ENCODE data around the gene ALOX12B.

- TF ChIP-seq CTCF (conservative IDR thresholded peaks at IDR 0.05; ENCODE audit: low read depth in 2 of 2) (no peak), EZH2phosphoT487 (IDR thresholded peaks at IDR 0.05; ENCODE audit: unreplicated experiment) (no peak), EZH2 (IDR thresholded peaks at IDR 0.05; ENCODE audit: low read depth, unreplicated experiment) (no peak), REST (IDR thresholded peaks at IDR 0.05; ENCODE audit: unreplicated experiment) (no peak), POLR2AphosphoS5 (IDR thresholded peaks at IDR 0.05; ENCODE audit: low read depth) (no peak), CREB1 (CRISPR knock-in tag; IDR thresholded peaks at IDR 0.05; ENCODE audit: low read depth) (no peak), JUNB (IDR thresholded peaks at IDR 0.05; ENCODE audit: unreplicated experiment) (no peak), ETS1 (IDR thresholded peaks at IDR 0.05) (no peak), ZNF331 (CRISPR knock-in tag; IDR thresholded peaks at IDR 0.05; ENCODE audit: low read depth) (no peak), NANOG (IDR thresholded peaks at IDR 0.05; ENCODE audit: borderline replicate concordance) (no peak), STAT1 (IDR thresholded peaks at IDR 0.05; ENCODE audit: unreplicated experiment) (no peak), ZNF114 (CRISPR knock-in tag; IDR thresholded peaks at IDR 0.05) (no peak)
- TF ChIP-seq, protein P1, sequence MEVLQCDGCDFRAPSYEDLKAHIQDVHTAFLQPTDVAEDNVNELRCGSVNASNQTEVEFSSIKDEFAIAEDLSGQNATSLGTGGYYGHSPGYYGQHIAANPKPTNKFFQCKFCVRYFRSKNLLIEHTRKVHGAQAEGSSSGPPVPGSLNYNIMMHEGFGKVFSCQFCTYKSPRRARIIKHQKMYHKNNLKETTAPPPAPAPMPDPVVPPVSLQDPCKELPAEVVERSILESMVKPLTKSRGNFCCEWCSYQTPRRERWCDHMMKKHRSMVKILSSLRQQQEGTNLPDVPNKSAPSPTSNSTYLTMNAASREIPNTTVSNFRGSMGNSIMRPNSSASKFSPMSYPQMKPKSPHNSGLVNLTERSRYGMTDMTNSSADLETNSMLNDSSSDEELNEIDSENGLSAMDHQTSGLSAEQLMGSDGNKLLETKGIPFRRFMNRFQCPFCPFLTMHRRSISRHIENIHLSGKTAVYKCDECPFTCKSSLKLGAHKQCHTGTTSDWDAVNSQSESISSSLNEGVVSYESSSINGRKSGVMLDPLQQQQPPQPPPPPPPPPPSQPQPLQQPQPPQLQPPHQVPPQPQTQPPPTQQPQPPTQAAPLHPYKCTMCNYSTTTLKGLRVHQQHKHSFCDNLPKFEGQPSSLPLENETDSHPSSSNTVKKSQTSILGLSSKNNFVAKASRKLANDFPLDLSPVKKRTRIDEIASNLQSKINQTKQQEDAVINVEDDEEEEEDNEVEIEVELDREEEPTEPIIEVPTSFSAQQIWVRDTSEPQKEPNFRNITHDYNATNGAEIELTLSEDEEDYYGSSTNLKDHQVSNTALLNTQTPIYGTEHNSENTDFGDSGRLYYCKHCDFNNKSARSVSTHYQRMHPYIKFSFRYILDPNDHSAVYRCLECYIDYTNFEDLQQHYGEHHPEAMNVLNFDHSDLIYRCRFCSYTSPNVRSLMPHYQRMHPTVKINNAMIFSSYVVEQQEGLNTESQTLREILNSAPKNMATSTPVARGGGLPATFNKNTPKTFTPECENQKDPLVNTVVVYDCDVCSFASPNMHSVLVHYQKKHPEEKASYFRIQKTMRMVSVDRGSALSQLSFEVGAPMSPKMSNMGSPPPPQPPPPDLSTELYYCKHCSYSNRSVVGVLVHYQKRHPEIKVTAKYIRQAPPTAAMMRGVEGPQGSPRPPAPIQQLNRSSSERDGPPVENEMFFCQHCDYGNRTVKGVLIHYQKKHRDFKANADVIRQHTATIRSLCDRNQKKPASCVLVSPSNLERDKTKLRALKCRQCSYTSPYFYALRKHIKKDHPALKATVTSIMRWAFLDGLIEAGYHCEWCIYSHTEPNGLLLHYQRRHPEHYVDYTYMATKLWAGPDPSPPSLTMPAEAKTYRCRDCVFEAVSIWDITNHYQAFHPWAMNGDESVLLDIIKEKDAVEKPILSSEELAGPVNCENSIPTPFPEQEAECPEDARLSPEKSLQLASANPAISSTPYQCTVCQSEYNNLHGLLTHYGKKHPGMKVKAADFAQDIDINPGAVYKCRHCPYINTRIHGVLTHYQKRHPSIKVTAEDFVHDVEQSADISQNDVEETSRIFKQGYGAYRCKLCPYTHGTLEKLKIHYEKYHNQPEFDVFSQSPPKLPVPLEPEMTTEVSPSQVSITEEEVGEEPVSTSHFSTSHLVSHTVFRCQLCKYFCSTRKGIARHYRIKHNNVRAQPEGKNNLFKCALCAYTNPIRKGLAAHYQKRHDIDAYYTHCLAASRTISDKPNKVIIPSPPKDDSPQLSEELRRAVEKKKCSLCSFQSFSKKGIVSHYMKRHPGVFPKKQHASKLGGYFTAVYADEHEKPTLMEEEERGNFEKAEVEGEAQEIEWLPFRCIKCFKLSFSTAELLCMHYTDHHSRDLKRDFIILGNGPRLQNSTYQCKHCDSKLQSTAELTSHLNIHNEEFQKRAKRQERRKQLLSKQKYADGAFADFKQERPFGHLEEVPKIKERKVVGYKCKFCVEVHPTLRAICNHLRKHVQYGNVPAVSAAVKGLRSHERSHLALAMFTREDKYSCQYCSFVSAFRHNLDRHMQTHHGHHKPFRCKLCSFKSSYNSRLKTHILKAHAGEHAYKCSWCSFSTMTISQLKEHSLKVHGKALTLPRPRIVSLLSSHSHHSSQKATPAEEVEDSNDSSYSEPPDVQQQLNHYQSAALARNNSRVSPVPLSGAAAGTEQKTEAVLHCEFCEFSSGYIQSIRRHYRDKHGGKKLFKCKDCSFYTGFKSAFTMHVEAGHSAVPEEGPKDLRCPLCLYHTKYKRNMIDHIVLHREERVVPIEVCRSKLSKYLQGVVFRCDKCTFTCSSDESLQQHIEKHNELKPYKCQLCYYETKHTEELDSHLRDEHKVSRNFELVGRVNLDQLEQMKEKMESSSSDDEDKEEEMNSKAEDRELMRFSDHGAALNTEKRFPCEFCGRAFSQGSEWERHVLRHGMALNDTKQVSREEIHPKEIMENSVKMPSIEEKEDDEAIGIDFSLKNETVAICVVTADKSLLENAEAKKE (CRISPR knock-in tag; IDR thresholded peaks at IDR 0.05), result no peak
Observed at GRCh38 chr17:8082292-8082691, 5.2 kb downstream of the ALOX12B start.

All from GM23338 (cell line).